Measurements from ENCODE around the gene PIEZO1.

GRCh38 chr16:88701581-88702370 lies 83.2 kb downstream of the PIEZO1 start:
- TF ChIP-seq HMGXB4 (CRISPR knock-in tag; IDR thresholded peaks at IDR 0.05; ENCODE audit: borderline replicate concordance) (no peak), CTCF (IDR thresholded peaks at IDR 0.05) (no peak), POLR2AphosphoS2 (conservative IDR thresholded peaks at IDR 0.05; ENCODE audit: low read length) (no peak), USF2 (IDR thresholded peaks at IDR 0.05) (no peak), HDAC2 (IDR thresholded peaks at IDR 0.05) (no peak), EP300 (IDR thresholded peaks at IDR 0.05) (no peak), RAD21 (conservative IDR thresholded peaks at IDR 0.05 in 1 of 2, IDR thresholded peaks at IDR 0.05 in 1 of 2) (no peak), JUN (IDR thresholded peaks at IDR 0.05) (no peak), NR3C1 (IDR thresholded peaks at IDR 0.05) (no peak), POLR2A (IDR thresholded peaks at IDR 0.05; ENCODE audit: low read length) (no peak), CBX2 (IDR thresholded peaks at IDR 0.05; ENCODE audit: borderline replicate concordance, low read depth) (no peak), JUNB (IDR thresholded peaks at IDR 0.05) (no peak), ZFP36 (IDR thresholded peaks at IDR 0.05; ENCODE audit: borderline replicate concordance, partially characterized antibody) (no peak)
